A204.1 (cell line): ENCODE data around the gene CDK14.

Experiments used
- FAIRE-seq: peaks from 2 replicates; lab custom pipeline; 2012; peaks lifted over from hg19 to GRCh38; lab: Jason Lieb, UNC

The CDK14 gene

DNA sequence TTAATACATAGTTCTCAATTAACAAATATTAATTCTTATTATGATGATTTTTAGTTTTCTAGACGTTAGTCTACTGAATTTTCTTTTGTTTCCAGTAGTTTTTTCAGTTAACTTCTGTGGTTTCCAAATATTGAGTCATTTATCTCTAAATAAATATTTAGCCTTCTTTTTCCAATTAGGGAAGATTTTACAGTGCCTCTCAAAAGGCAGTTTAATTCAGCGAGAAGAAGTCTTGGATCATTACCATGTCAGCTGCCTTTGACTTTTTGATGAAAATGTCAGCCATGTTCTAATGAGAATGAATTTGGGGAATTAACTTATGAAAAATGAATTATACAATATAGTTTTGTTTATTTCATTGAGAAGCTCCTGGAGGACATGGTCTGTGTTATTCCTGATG, 90.0 kb downstream of the CDK14 start:
- FAIRE-seq = no peak

DNA sequence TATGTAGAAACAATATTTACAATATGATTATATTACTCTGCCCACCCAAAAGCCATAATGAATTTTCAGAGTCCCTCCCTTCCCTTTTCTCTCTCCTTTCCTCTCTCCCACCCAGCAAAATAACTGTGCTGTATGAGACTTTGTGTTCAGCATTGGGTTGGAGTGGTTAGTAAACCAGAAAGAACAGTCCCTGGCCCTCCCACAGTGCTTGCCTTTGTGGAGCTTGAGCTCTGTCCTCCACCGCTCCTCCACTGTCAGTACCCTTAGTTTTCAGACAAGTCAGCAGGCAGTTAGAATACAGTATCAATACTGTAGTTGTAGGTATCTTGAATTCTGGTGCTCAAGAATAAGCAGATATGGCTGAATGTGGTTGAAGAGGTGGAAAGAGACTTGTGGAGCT, 92.7 kb downstream of the CDK14 start:
- no peak for FAIRE-seq

DNA sequence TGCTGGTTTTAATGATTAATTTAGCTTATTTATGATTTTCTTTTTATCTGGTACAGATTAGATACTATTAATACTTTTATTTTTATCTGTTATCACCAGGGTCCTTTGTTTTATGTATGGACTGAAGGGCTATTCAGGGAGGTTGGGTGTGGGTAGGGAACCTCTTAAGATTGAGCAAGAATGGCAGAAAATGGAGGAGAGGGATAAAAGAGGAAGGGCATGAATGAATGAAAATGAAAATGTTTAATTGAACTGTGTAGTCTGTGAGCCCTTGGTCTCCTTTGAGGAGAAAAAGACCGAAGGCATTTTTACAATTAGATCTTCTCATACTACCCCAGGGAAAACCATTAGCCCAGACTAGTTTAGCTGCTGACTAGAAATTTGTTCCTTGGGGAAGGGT, 93.1 kb downstream of the CDK14 start:
- FAIRE-seq = no peak

DNA sequence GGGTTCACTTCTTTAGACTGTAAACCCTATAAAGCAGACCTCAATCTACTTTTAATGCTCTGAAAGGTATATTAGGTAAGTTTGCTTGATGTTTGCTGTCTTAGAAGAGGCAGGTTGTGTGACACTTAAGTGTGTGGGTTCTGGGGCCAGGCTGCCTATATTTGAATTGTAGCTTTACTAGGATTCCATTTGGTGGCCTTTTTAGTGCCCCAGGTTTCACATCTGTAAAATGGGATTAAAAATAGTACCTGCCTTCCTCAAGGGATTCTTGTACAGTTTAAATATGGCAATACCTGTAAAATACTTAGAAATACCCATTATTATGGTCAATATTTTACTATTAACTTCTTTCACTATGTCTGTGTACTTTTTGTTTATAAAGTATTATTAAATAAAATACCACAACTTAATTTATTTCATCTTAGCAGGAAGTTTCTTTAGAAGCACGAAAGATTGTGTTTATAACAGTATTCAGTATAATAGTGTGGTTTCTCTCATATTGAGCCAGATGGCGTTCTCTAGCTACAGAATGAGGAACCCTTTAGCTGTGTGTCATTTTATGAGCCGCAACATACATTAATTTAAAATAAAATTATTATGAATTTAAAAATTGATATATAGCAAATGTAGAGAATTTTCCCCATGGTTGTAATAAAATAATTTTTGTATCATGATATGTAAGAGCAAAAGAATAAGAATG, 94.2 kb downstream of the CDK14 start:
- FAIRE-seq = peak; percentile 70

DNA sequence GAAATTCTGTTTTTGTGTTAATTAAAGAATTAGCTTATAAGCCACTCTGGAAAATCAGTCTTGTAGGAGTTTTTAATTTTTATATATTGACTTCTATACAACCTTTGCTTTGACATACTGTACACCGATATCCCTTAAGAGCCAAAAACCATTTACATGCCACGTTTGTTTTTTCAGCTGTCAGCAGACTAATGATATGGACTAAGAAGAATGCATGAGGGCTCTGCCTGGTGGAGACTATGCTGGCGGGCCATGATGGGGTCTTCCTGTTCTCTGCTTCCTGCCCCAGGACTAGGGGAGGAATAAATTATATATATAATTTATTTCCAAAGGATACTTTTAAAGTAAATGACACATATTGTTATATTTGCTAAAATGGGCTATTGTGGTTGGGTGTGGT, 96.3 kb downstream of the CDK14 start:
- no peak for FAIRE-seq

DNA sequence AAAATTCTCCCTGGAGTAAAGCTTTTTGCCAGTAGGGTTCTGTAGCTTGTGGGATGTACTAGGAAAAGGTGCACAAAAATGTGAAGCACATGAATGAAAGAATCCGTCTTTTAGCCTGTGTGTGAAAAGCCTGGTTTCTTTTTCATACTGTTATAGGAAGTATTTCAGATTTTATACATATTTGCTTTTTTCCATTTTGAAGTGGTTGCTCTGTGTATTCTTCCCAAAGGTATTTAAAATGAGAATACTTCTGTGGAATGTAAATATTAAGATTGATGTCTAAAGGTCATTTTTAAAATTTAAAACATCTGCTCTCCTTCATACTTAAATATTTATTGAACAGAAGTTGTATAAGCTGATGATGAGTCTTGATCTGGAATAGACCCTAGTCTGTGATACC, 96.8 kb downstream of the CDK14 start:
- no peak for FAIRE-seq

DNA sequence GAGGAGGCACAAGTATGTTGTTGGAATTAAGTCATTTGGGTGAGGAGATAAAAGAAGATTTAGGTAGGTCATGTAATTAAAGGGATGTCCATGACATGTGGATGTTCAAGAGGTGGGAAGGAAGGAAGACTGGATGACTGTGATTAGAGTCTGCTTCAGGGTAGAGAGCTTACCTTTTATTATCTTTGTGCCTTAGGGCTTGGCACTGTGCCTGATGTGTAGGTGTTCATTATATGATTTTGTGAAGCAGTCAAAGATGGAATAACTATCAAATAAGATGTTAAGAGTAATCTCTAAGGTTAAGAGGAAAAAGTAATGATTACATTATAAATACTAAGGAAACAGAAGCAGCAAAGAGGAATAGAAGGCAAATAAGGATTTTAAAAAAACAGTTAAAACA, 97.8 kb downstream of the CDK14 start:
- no peak for FAIRE-seq

DNA sequence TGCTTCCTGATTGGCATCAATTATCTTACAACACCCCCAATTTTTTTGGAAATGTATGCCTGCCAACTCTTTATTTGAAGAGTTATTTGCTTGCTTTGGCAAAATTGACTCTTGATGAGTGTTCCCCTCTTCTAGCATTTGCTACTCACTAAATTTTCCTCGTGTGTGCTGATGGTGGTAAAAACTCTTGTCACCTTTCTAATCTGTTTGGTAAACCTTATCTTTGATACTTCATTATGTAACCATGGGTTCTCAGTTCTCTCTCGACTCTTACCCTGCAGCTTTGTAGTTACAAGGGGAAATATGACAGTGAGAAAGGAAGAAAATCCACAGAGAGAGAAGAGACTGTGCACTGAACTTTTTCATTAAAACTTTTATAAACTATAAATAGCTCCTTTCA, 102.5 kb downstream of the CDK14 start:
- FAIRE-seq = no peak

DNA sequence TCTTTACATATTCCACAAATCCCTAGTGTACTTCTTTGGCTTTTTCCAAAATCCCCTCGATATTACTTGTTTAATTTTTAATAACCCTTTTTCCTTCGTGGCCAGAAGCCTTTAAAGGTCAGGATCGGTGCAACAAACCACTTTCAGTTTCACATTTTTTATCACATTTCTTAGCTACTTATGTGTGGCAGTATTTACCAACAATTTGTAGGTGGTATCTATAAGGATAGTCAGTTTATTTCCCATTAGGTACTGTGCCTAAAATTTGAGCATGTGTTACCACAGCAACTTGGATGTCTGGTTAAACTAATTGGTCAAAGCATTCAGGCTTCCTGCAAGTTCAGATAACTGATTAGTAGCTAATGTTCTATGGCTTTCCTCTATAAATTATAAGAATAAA, 104.9 kb downstream of the CDK14 start:
- FAIRE-seq = no peak

DNA sequence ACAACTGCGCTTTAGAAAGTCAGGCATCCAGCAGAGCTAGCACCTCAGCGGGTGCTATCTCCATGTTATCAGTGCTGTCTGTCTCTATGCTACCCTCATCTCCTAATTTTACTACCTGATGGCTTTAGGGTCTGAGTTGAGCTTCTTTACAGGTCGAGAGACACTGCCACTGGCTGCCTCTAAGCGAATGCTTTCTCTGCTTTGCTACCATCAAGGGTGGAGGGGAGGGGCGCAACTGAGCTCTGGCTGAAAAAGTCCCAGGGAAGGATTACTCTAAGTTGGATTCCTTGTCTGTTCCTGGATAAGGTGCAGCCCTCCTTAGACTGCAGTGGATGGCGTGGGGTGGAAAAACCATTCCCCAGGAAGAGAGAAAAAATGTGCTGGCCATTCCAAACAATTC, 105.7 kb downstream of the CDK14 start:
- no peak for FAIRE-seq

DNA sequence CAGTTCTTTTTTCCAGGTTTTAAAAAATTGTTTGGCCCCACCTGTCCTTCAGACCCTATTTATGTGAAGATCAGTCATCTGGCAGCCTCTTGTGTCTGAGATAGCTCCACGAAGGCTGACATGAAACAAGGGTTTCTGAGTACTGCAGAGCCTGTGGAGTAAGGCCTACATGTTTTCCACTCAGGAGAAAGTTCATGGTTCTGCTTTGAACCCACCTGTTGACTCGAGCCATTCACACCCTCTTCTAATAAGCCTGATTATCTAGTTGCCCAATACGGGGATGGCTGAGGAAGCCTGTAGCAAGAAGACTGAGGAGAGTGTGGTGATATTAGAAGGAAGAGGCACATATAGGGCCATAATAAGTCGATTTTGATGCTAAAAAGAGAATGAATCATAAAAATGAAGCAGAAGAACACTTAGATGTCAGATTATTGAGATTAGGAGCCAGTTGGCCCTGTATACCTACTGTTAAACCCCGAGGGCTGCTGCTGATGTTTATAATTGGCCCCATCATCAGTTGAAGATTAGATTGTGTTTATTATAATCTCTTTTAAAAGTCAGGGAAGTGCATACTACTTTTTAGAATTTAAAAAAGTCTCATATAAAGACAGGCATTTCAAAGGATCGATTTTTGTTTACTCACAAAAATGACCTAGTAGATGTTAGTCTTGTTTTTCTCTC, 109.4 kb downstream of the CDK14 start:
- no peak for FAIRE-seq

DNA sequence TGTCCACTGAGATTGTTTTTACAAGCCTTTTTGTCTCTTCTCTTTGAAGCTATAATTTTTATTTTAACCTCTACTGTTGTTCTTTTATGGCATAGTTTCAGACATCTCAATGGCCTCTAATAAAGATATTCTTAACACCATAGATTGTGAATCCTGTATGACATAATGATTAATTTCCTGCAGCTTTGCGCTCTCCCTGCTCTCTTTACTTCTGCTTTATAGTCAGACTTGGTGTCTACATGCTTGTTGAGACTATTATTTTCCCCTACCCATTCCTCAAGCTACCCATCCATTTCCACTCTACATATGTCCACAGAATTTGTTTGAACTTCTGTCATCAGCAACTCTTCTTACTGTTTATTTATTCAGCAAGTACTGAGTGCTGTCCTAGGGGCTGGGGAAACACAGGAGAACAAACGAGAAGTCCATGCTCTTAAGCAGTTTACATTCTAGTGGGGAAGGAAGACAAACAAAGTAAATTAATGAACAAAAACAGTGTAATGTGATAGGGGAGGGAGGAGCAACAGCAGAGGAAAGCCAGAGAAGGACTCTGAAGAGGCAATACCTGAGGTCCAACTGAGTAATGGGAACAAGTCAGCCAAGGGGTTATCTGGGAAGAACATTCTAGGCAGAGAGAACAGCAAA, 110.1 kb downstream of the CDK14 start:
- no peak for FAIRE-seq

DNA sequence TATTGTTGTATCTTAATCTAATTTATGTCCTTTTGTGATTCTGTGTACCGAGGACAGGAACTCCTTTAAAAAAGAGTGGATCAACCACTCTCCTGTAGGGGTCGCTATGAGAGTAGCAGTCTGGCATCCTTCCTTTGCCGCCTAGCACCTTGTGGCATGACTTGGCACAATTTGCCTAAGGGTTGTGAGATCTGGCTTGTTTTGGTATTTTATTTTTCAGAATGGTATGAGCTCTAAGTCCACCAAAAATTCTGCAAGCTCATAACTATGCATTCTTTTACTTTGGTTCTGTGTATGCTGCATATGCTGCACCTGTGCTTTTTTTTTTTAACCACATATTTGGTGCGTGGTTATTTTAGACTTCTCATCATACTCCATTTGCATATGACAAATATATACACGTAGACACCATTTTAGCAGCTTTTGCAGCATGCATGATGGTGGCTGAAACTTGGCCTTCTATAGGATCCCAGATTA, 112.8 kb downstream of the CDK14 start:
- FAIRE-seq = no peak

DNA sequence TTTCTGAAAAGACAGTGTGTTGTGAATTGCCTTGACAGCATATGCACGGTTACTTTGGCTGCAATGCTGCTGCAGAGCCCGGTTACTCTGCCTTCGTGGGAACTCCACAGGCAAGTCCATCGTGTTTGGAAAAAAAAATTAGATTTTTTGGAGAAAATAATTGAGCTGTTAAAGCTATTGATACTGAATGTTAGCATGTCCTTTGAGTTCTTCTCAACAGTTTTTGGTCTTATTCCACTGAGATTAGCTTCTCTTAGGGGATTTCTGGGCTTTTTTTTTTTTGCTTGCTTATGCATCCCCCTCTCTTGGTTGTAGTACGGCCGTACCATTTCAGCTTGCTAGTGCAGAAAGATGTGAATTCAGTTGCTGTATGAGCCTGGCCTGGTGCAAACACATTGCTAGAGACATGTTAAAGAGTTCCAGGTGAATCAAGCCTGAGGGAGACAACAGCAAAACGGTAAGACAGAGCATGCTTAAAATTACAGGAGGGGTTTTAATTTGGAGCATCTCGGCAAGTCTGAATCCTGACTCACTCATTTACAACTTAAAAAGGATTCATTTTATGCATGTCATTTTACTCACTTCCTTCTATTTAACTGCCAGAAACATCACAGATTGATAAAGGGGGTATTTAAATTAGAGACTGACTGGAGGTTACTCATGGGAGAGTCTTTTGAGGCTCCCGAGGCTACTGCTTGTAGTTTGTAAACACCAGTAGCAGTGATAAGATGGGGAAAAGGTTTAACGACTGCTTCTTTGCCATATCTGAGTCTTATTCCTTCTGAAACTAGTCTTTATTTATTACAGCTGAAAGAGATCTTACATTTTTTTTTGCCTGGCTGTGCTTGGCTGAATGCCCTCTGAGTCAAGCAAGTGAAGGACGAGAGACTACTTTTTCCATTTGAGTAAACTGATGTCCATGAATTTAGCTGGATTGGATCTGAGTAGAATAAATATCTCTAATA, 113.7 kb downstream of the CDK14 start:
- FAIRE-seq = no peak

DNA sequence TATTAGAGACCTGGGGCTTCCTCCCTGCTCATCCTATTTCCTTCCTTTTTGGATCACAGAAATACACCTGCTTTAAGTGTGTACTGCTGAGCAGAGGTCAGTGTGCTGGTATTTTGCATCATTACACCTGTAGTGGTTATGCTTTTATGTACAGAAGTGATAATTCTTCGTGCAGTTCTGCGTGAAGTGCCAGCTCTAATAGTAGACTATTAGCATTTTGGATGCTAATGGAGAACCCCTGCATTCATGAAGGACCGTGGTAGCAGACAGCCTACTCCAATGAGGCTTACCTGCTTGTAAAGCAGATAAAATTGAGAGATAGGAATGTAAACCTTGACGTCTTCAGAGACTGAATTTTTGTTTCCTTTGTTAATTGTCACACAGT, 114.3 kb downstream of the CDK14 start:
- FAIRE-seq = no peak

DNA sequence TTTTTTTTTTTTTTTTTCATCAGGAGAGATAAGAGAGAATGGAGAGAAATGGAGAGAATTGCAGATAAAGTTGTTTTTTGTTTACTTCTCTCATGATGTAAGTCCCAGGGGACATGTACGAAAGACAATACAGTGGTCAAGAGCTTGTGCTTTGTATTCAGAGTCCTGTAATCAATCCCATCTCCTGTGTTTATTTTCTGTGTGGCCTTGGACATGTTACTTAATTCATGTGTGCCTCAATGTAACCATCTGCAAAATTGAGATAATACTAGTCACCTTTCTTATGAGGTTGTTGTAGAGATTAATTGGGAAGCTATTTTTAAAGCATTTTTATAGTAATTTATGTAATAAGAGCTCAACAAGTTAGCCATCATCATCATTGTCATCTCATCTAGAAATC, 117.5 kb downstream of the CDK14 start:
- FAIRE-seq = no peak

DNA sequence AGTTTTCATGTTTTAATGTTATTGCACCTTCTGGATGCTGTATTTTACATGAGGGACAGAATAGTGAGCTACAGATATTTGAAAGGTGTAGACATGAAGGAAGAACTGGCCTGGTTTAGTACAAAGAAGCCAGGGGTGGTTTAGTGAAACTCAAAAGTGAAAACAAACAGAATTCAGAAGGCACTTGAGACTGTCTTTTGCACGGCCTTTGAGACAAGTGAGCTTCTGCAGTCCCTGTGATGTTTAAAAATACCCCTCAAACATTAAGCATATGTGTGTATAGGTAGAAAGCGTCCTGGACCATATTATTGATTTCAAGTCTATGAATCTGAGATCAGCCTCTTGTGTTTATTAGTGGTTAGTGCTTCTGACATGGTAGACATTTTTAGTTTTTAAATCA, 118.9 kb downstream of the CDK14 start:
- no peak for FAIRE-seq

DNA sequence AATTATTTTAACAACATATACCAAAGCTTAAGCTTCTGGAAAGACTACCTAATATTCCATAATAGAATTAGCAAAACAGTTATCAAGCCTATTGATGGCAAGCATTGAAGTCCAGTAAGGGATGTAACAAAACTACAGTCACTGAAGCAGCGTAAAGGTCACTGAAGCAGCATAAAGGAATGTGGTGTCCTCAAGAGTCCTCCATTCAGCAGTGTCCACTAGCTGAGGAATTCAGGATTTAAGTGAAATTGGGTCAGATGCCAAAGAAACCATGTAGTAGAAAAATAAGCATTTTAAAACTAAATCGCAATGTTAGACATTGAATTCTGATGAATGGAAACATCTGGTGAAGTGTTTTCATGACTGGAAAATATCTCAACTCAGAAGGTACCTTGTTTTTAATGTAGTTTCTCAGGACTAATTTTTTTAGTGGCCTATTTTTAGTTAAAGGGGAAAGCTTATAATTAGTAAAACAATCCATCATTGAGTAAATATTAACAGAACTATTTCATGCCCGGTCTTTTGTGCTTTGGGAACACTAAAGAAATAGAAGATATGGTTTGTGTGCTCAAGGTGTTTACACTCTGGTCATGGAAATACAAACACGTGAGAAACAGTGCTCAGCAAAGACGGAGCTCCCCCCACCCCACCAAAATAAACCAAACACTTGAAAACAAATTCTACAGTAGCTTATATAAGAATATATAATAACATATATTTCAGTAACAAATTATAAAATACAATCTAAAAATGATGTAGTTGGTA, 121.4 kb downstream of the CDK14 start:
- FAIRE-seq = no peak

DNA sequence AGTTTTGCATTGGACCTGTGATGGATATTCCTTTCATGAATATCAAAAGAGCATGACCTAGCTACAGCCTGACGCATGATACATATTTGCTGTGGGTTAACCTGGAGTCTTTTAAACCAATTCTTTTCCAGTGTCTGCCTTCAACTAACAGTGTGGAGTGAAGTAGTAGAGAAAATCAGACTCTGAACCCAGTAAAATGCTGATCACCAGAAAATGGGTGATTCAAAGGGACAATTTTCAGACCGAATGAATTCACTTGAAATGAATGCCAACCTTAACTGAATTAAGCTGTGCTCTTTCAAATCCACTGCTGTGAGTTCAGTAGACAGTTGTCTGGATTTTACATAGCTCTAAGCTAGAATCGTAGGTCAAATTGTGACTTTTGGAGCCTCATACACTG, 123.0 kb downstream of the CDK14 start:
- FAIRE-seq = no peak

DNA sequence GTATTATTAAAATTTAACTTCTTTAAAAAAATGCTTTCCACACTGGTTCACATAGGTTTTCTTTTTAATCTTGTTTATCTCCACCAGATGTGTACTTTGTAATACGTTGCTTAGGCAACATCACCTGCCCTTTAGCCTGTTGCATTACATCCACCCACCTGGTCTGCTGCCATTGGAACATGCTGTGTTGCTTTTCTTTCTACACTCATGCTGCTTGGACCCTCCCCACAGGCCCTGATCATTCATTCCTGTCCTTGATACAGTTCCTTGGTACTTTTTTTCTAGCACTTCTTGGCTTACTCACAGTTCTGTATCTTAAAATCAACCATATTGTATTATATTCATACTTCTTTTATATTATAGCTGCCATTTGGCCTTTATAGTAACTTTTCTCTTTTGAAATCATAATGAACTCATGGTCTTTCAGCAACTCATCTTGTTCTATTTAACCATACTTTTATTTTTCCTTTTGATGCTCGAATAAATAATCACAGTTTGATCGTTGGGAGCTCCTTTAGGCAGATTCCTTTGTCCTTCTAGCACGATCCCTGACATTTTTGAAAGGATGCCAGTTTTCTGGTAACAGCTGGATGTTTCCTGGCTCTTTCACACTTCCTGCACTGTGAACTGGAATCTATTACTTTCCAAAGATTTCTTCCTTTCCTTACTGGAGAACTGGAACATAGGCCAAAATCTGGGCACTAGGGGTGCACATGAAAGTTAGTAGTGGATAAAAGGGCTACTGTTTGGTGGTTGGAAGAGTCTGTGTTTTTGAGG, 125.1 kb downstream of the CDK14 start:
- FAIRE-seq = no peak

DNA sequence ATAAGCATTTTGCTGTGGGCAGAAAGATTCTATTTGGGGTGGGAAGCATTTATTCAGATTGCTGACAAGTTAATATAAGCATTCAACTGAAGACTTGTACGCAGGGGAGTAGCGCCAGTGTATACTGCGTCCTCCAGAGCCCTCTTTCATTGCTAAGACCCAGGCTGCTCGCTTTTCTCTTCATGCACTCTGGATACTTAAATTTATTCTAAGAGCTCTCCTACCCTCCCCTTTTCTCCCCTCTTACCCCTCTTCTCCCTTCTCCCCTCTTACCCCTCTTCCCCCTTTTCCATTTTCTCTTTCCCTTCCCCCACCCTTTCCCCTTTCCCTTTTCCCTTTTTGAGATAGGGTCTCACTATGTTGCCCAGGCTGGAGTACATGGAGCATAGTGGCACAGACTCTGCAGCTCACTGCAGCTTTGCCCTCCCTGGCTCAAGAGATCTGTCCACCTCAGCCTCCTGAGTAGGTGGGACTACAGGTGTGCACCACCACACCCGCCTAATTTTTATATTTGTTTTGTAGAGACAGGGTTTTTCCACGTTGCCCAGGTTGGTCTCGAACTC, 125.8 kb downstream of the CDK14 start:
- no peak for FAIRE-seq
